CD4-positive, alpha-beta T cell treated with Interleukin-17A for 1 hour (primary cell): ENCODE data around the gene XPA.
"Not testable (repeated sequence)": the region's sequence is repeated elsewhere in the genome, so short reads cannot be mapped to it uniquely, and the experiment has no call there.

Experiments used
- DNase-seq: peaks from one replicate; pipeline ENCODE4 v3.0.0-alpha.2; 2020

XPA gene

GRCh38 chr9:97703437-97704344 is 6.6 kb upstream of the XPA start:
- peak; percentile 11 for DNase-seq

GRCh38 chr9:97699824-97700223 is 2.7 kb upstream of the XPA start:
- DNase-seq: not testable (repeated sequence)

- DNase-seq: not testable (repeated sequence)
Observed at GRCh38 chr9:97699281-97699680, 2.1 kb upstream of the XPA start.

- DNase-seq: no peak
Observed at GRCh38 chr9:97698865-97699264, 1.7 kb upstream of the XPA start.

GRCh38 chr9:97697837-97698236 is 697 bp upstream of the XPA start:
- DNase-seq: no peak

GRCh38 chr9:97695995-97696802 is 941 bp downstream of the XPA start:
- no peak for DNase-seq

GRCh38 chr9:97695390-97695789 is 1.8 kb downstream of the XPA start:
- DNase-seq: no peak

- DNase-seq: no peak
Observed at GRCh38 chr9:97694769-97695168, 2.4 kb downstream of the XPA start.

- DNase-seq: no peak
Observed at GRCh38 chr9:97689401-97690180, 7.5 kb downstream of the XPA start.

- DNase-seq: no peak
Observed at GRCh38 chr9:97688654-97689053, 8.5 kb downstream of the XPA start.

- DNase-seq: no peak
Observed at GRCh38 chr9:97682242-97682641, 14.9 kb downstream of the XPA start.

GRCh38 chr9:97675655-97676054 is 21.5 kb downstream of the XPA start:
- no peak for DNase-seq

GRCh38 chr9:97673922-97674321 is 23.2 kb downstream of the XPA start:
- no peak for DNase-seq

- DNase-seq: no peak
Observed at GRCh38 chr9:97672403-97672802, 24.7 kb downstream of the XPA start.

GRCh38 chr9:97670586-97670985 is 26.6 kb downstream of the XPA start:
- DNase-seq: no peak

GRCh38 chr9:97668485-97668884 is 28.7 kb downstream of the XPA start:
- no peak for DNase-seq

GRCh38 chr9:97666907-97667686 is 30.0 kb downstream of the XPA start:
- DNase-seq: no peak

GRCh38 chr9:97665742-97666141 is 31.4 kb downstream of the XPA start:
- no peak for DNase-seq

GRCh38 chr9:97660847-97661246 is 36.3 kb downstream of the XPA start:
- no peak for DNase-seq

- no peak for DNase-seq
Observed at GRCh38 chr9:97660340-97660739, 36.8 kb downstream of the XPA start.

GRCh38 chr9:97659771-97660170 is 37.4 kb downstream of the XPA start:
- no peak for DNase-seq

GRCh38 chr9:97658707-97659106 is 38.4 kb downstream of the XPA start:
- DNase-seq: no peak
